Measurements from ENCODE around the gene MYRIP.

Gene MYRIP

GRCh38 chr3:39917065-39917773 lies 107.8 kb downstream of the MYRIP start:
- peak; percentile 62; the same call in 2 of the 3 replicates for ATAC-seq (ENCODE audit: low read depth)
- DNase-seq (ENCODE audit: low spot score): no peak
- TF ChIP-seq CTCF (IDR thresholded peaks at IDR 0.05; ENCODE audit: poor library complexity, severe bottlenecking): no peak
- H3K36me3 ChIP-seq (ENCODE audit: low read depth): no peaks in the 10 kb centered on the region
- no peaks in the 10 kb centered on the region for H3K9me3 ChIP-seq (ENCODE audit: severe bottlenecking)
- H3K4me3 ChIP-seq (ENCODE audit: severe bottlenecking): no peak overlapping the region
- H3K27ac ChIP-seq (ENCODE audit: poor library complexity, severe bottlenecking): no peak overlapping the region
- H3K4me1 ChIP-seq (ENCODE audit: insufficient read depth, poor library complexity, severe bottlenecking): peaks cover 9% of the 10 kb centered on the region
- no peaks in the 10 kb centered on the region for H3K27me3 ChIP-seq (ENCODE audit: insufficient read depth, poor library complexity, severe bottlenecking)

GRCh38 chr3:39919281-39919680 lies 109.9 kb downstream of the MYRIP start:
- Histone ChIP-seq H3K27me3 (ENCODE audit: insufficient read depth, poor library complexity, severe bottlenecking) (no peaks in the 10 kb centered on the region), H3K4me3 (ENCODE audit: severe bottlenecking) (no peak overlapping the region), H3K9me3 (ENCODE audit: severe bottlenecking) (no peaks in the 10 kb centered on the region), H3K4me1 (ENCODE audit: insufficient read depth, poor library complexity, severe bottlenecking) (peaks cover 9% of the 10 kb centered on the region), H3K36me3 (ENCODE audit: low read depth) (no peaks in the 10 kb centered on the region), H3K27ac (ENCODE audit: poor library complexity, severe bottlenecking) (no peak overlapping the region)
- no peak for ATAC-seq (ENCODE audit: low read depth)
- no peak for TF ChIP-seq CTCF (IDR thresholded peaks at IDR 0.05; ENCODE audit: poor library complexity, severe bottlenecking)
- DNase-seq (ENCODE audit: low spot score): no peak

- peaks cover 9% of the 10 kb centered on the region for H3K4me1 ChIP-seq (ENCODE audit: insufficient read depth, poor library complexity, severe bottlenecking)
- no peaks in the 10 kb centered on the region for H3K36me3 ChIP-seq (ENCODE audit: low read depth)
- ATAC-seq (ENCODE audit: low read depth): no peak
- H3K27ac ChIP-seq (ENCODE audit: poor library complexity, severe bottlenecking): no peak overlapping the region
- H3K9me3 ChIP-seq (ENCODE audit: severe bottlenecking): no peaks in the 10 kb centered on the region
- H3K27me3 ChIP-seq (ENCODE audit: insufficient read depth, poor library complexity, severe bottlenecking): no peaks in the 10 kb centered on the region
- TF ChIP-seq CTCF (IDR thresholded peaks at IDR 0.05; ENCODE audit: poor library complexity, severe bottlenecking): no peak
- DNase-seq (ENCODE audit: low spot score): no peak
- H3K4me3 ChIP-seq (ENCODE audit: severe bottlenecking): no peak overlapping the region
Measured at GRCh38 chr3:39920271-39920670, 110.9 kb downstream of the MYRIP start.

- DNase-seq (ENCODE audit: low spot score): no peak
- no peak for ATAC-seq (ENCODE audit: low read depth)
- TF ChIP-seq CTCF (IDR thresholded peaks at IDR 0.05; ENCODE audit: poor library complexity, severe bottlenecking): no peak
- no peaks in the 10 kb centered on the region for H3K9me3 ChIP-seq (ENCODE audit: severe bottlenecking)
- H3K27ac ChIP-seq (ENCODE audit: poor library complexity, severe bottlenecking): no peak overlapping the region
- H3K4me3 ChIP-seq (ENCODE audit: severe bottlenecking): no peak overlapping the region
- no peaks in the 10 kb centered on the region for H3K36me3 ChIP-seq (ENCODE audit: low read depth)
- no peaks in the 10 kb centered on the region for H3K4me1 ChIP-seq (ENCODE audit: insufficient read depth, poor library complexity, severe bottlenecking)
- peaks cover 7% of the 10 kb centered on the region for H3K27me3 ChIP-seq (ENCODE audit: insufficient read depth, poor library complexity, severe bottlenecking)
Measured at GRCh38 chr3:39927479-39927878, 118.1 kb downstream of the MYRIP start.

GRCh38 chr3:39933986-39934693 lies 124.7 kb downstream of the MYRIP start:
- ATAC-seq (ENCODE audit: low read depth) (no peak), DNase-seq (ENCODE audit: low spot score) (no peak)
- Histone ChIP-seq H3K36me3 (ENCODE audit: low read depth) (no peaks in the 10 kb centered on the region), H3K27ac (ENCODE audit: poor library complexity, severe bottlenecking) (no peak overlapping the region), H3K4me3 (ENCODE audit: severe bottlenecking) (no peak overlapping the region), H3K9me3 (ENCODE audit: severe bottlenecking) (peaks cover 3% of the 10 kb centered on the region), H3K4me1 (ENCODE audit: insufficient read depth, poor library complexity, severe bottlenecking) (no peaks in the 10 kb centered on the region), H3K27me3 (ENCODE audit: insufficient read depth, poor library complexity, severe bottlenecking) (no peaks in the 10 kb centered on the region)
- TF ChIP-seq CTCF (IDR thresholded peaks at IDR 0.05; ENCODE audit: poor library complexity, severe bottlenecking): no peak
